GM10847 (cell line): Measurements from ENCODE around the gene SF3B6.

ENCODE experiments used
- POLR2A ChIP-seq: IDR thresholded peaks from 2 replicates; pipeline ENCODE4 v1.6.1; 2011; ENCODE audit not compliant: insufficient read length; ENCODE audit errors: extremely low read depth

The SF3B6 gene

GRCh38 chr2:24073816-24074215 lies 2.3 kb downstream of the SF3B6 start:
- no peak for TF ChIP-seq POLR2A

DNA sequence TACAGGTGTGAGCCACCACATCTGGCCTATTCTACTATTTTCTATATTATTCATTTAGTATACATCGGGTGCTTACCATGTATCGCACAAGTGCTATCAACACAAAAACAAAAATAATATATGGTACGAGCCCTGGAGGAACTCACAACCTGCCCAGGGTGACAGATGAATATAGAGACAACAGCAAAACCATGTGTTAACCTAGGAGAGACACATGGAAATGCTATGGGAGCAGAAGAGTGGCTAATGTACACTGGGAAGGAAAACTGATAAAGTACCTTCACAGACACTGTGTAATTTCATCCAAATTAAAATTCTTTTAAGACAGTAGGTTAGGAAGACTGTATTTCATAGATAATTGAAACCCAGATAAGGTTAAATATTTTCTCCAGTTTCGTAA lies 3.9 kb downstream of the SF3B6 start:
- no peak for TF ChIP-seq POLR2A

GRCh38 chr2:24065341-24065740 lies 10.8 kb downstream of the SF3B6 start:
- TF ChIP-seq POLR2A: no peak

DNA sequence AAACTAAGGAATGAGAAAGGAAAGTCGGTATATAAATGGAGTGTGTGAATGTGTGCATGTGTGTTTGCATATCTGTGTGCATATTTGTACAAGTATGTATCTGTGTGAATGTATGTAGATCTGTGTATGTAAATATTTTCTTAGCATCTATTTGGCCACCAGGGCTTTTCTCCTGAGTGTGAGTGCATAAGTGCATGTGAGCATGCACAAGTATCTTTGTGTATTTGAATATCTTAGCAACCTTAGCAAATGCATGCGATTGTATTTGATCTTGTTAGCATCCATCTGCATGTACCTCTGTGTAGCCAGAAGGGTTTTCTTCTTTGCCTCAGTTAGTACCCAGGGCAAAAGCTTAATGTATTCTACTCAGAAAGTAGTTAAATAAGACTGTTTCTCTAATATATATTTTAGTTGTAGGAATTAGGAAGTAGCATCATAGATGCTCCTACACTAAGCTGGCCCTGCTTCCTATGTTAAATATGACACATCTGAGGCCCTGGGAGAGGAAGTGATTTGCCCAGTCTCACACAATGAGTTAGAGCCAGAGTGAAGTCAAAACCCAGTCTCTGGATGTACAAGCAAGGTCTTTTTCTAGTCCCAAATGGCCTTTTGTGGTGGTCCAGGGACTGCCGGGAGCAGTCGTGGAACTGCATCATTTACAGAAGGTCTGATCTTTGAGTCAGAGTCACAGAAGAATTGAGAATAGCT lies 17.4 kb downstream of the SF3B6 start:
- TF ChIP-seq POLR2A: no peak

DNA sequence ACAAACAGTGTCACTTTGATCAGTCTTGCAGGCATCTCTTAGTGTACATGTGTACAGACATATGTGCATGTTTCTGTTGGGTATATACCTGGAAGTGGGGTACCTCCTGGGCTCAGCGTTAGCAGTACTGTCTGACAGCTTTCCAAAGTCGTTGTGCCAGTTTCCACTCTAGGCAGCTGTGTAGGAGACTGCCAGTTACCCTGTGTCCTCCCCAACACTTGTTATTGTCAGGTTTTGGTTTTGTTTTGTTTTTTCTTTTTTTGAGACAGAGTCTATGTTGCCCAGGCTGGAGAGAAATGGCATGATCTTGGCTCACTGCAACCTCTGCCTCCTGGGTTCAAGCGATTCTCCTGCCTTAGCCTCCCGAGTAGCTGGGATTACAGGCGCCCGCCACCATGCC lies 20.4 kb downstream of the SF3B6 start:
- no peak for TF ChIP-seq POLR2A

DNA sequence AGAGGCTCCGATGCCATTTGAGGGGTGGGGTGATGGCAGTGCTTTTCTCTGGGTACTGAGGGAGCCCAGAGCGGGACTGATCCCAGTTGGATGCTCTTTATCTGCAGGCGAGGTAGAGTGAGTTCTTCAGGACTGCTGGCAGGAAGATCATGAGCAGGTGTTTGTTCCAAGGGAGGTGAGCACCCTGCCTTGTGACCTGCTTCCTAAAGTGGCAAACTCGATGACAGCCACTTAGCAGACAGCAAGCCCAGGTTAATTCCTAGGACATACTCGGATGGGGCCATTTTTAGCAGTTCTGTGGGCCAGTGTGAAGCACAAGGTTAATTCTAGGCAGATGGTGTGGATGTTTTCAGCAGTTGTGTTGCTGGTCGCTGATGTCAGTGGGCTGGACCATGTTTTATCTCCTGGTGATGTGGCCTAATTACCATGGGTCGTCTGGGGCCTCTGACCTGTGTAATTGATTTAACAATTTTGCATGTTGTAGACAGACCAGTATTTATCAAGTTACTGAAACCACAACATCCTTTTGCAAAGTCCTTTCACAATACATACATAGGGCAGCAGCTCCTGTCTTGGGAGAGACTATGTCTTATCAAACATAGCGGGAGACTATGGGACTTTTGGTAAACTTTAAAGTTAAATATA lies 21.6 kb downstream of the SF3B6 start:
- TF ChIP-seq POLR2A: no peak

- no peak for TF ChIP-seq POLR2A
Observed at GRCh38 chr2:24052951-24053350, 23.2 kb downstream of the SF3B6 start.

- TF ChIP-seq POLR2A: no peak
Observed at GRCh38 chr2:24051833-24052232, 24.3 kb downstream of the SF3B6 start.

GRCh38 chr2:24050041-24050979 lies 25.8 kb downstream of the SF3B6 start:
- TF ChIP-seq POLR2A: no peak

- no peak for TF ChIP-seq POLR2A
Observed at GRCh38 chr2:24049485-24050021, 26.6 kb downstream of the SF3B6 start, which contains the start of gene FKBP1B. FKBP1B (plus strand) TSS chr2:24049741; CDS start chr2:24049850, 109 bp downstream.

GRCh38 chr2:24048769-24049484 lies 27.2 kb downstream of the SF3B6 start:
- no peak for TF ChIP-seq POLR2A

DNA sequence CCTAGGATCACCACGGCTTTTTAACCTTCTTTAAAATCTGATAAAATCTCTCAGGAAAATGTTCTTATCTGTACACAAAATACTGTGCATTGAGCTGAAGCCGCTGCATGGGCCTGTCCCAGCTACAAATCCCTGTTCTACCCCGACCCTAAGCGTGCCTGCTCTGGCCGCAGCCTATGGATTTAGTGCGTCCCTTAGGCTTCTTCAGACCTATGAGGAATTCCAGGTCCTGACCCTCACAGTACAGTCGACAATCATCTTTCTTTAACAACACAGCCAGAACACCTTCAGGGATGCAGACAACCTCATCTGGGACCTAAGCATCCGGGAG lies 28.5 kb downstream of the SF3B6 start:
- TF ChIP-seq POLR2A: no peak

- peak; percentile 87 for TF ChIP-seq POLR2A
Observed at GRCh38 chr2:24046930-24047702, 29.0 kb downstream of the SF3B6 start, which contains the start of gene WDCP. WDCP (minus strand) TSS chr2:24047391; CDS start chr2:24039494, 7,897 bp downstream.

DNA sequence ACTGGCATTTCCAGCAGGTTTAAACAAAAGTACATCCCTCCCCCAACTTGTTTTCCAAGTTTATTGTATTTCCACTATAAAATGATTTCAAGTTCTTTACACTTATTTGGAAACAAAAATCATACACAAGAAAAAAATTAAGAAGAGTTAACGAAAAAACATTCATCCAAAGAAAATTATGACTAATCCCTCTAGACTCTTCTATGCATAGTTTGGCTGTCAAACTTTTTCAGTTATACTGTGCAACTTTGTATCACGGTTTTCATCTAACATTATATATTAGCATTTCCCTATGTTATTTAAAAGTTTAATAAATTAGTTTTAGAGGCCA lies 29.6 kb downstream of the SF3B6 start:
- TF ChIP-seq POLR2A: no peak
